ENCODE measurements around the gene GLTPD2.

GLTPD2 gene

DNA sequence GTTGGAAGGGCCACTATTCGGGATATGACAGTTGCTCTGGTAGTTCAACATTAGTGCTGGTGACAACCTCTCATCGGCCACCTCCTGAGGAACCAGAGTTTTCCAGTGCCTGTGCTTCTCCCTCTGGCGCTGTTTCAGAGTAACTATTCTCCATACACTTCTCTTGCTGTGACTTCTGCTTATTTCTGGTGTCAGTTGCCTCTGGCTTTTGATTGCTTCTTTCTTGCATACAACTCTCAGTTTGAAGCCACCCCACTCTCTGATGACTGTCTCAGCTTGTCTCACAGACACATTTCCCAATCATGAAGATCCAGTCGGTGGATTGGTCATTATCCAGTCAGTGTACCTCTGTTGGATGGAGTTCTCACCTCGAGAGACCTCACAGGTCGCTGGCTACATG is 20.5 kb upstream of the GLTPD2 start:
- no peak for FAIRE-seq
- TF ChIP-seq POLR2AphosphoS5 (IDR thresholded peaks at IDR 0.05; ENCODE audit: low read depth, low read length) (no peak), POLR2A (IDR thresholded peaks at IDR 0.05; ENCODE audit: low read depth, low read length) (no peak), TAF1 (IDR thresholded peaks at IDR 0.05; ENCODE audit: low read depth, low read length) (no peak), PAX5 (IDR thresholded peaks at IDR 0.05; ENCODE audit: insufficient read depth, low read length, severe bottlenecking) (no peak), SPI1 (IDR thresholded peaks at IDR 0.05; ENCODE audit: low read depth, low read length) (no peak), POU2F2 (IDR thresholded peaks at IDR 0.05; ENCODE audit: low read depth, low read length) (no peak)

GRCh38 chr17:4769628-4770027 is 19.1 kb upstream of the GLTPD2 start:
- TF ChIP-seq POU2F2 (IDR thresholded peaks at IDR 0.05; ENCODE audit: low read depth, low read length) (no peak), PAX5 (IDR thresholded peaks at IDR 0.05; ENCODE audit: insufficient read depth, low read length, severe bottlenecking) (no peak), SPI1 (IDR thresholded peaks at IDR 0.05; ENCODE audit: low read depth, low read length) (no peak), TAF1 (IDR thresholded peaks at IDR 0.05; ENCODE audit: low read depth, low read length) (no peak), POLR2AphosphoS5 (IDR thresholded peaks at IDR 0.05; ENCODE audit: low read depth, low read length) (no peak), POLR2A (IDR thresholded peaks at IDR 0.05; ENCODE audit: low read depth, low read length) (no peak)
- DNase-seq (ENCODE audit: insufficient read length, low spot score) = no peak
- no peak for FAIRE-seq

More for the DNA sequence above, 20.5 kb upstream of the GLTPD2 start:
- DNase-seq (ENCODE audit: insufficient read length, low spot score) = no peak

DNA sequence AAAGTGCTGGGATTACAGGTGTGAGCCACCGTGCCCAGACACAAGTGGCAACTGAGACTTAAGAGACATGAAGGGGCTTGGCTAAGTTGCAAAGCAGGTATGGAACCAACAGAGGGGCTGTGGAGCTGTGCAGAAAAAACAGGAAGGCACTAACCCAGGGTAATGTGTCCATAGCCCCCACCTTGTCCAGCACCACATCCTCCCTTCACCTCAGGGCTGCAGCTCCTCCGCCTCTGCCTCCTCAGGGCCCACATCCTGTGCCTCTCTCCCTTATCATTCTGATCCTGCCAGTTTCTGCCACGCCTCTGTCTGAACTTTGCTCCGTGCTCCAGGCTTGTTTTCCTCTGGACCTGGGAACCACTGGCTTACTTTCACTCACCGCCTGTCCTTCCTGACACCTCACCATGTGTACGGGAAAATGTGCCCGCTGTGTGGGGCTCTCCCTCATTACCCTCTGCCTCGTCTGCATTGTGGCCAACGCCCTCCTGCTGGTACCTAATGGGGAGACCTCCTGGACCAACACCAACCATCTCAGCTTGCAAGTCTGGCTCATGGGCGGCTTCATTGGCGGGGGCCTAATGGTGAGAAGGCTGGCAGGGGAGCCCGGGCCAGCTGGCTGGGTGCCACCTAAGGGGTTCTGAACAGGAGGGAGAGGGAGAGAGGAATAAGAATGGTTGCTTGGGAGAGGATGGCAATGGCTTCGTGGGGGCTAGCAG is 17.1 kb upstream of the GLTPD2 start, which contains the start of gene TM4SF5:
TM4SF5 (plus strand) TSS at position 368 of the 716 bp plus-strand sequence; CDS start at position 405, 37 bp downstream.
- FAIRE-seq (no peak), DNase-seq (ENCODE audit: insufficient read length, low spot score) (no peak)
- TF ChIP-seq POLR2A (IDR thresholded peaks at IDR 0.05; ENCODE audit: low read depth, low read length) = no peak
- TF ChIP-seq PAX5 (IDR thresholded peaks at IDR 0.05; ENCODE audit: insufficient read depth, low read length, severe bottlenecking) = no peak
- no peak for TF ChIP-seq POU2F2 (IDR thresholded peaks at IDR 0.05; ENCODE audit: low read depth, low read length)
- no peak for TF ChIP-seq POLR2AphosphoS5 (IDR thresholded peaks at IDR 0.05; ENCODE audit: low read depth, low read length)
- no peak for TF ChIP-seq SPI1 (IDR thresholded peaks at IDR 0.05; ENCODE audit: low read depth, low read length)
- no peak for TF ChIP-seq TAF1 (IDR thresholded peaks at IDR 0.05; ENCODE audit: low read depth, low read length)

- FAIRE-seq (no peak), DNase-seq (ENCODE audit: insufficient read length, low spot score) (no peak)
- no peak for TF ChIP-seq PAX5 (IDR thresholded peaks at IDR 0.05; ENCODE audit: insufficient read depth, low read length, severe bottlenecking)
- TF ChIP-seq POU2F2 (IDR thresholded peaks at IDR 0.05; ENCODE audit: low read depth, low read length) = no peak
- no peak for TF ChIP-seq POLR2AphosphoS5 (IDR thresholded peaks at IDR 0.05; ENCODE audit: low read depth, low read length)
- no peak for TF ChIP-seq POLR2A (IDR thresholded peaks at IDR 0.05; ENCODE audit: low read depth, low read length)
- TF ChIP-seq TAF1 (IDR thresholded peaks at IDR 0.05; ENCODE audit: low read depth, low read length) = no peak
- no peak for TF ChIP-seq SPI1 (IDR thresholded peaks at IDR 0.05; ENCODE audit: low read depth, low read length)
Measured at GRCh38 chr17:4772235-4772613, 16.5 kb upstream of the GLTPD2 start.

DNA sequence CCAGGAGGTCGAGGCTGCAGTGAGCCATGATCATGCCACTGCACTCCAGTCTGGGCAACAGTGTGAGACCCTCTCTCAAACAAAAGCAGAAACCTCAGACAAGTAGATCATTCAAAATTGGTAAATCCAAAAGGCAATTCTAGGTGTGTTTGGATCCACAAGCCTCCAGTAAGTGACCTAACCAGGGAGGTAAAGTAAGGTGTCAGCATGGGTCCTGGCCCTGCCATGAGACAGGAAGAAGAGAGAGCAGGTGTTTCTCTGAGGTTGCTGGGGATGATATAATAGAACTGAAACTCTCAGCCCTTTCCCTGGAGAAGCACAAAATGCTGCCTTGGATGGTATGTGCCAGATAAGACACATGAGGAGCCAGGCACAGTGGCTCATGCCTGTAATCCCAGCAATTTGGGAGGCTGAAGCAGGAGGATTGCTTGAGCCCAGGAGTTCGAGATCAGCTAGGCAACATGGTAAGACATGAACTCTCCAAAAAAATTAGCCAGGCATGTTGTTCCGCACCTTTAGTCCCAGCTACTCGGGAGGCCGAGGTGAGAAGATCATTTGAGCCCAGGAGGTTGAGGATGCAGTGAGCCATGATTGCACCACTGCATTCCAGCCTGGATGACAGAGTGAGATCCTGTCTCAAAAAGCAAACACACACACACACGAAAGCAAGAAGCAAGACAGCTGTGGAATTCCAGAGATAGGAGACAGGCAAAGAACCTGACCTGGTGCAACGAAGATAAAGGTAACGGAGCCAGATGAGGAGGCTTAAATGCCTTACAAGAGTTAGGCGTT is 10.6 kb upstream of the GLTPD2 start:
- no peak for TF ChIP-seq TAF1 (IDR thresholded peaks at IDR 0.05; ENCODE audit: low read depth, low read length)
- TF ChIP-seq SPI1 (IDR thresholded peaks at IDR 0.05; ENCODE audit: low read depth, low read length) = no peak
- TF ChIP-seq PAX5 (IDR thresholded peaks at IDR 0.05; ENCODE audit: insufficient read depth, low read length, severe bottlenecking) = no peak
- no peak for TF ChIP-seq POU2F2 (IDR thresholded peaks at IDR 0.05; ENCODE audit: low read depth, low read length)
- TF ChIP-seq POLR2A (IDR thresholded peaks at IDR 0.05; ENCODE audit: low read depth, low read length) = no peak
- TF ChIP-seq POLR2AphosphoS5 (IDR thresholded peaks at IDR 0.05; ENCODE audit: low read depth, low read length) = no peak
- no peak for FAIRE-seq
- no peak for DNase-seq (ENCODE audit: insufficient read length, low spot score)

GRCh38 chr17:4780325-4780955 is 8.3 kb upstream of the GLTPD2 start:
- FAIRE-seq = no peak
- TF ChIP-seq TAF1 (IDR thresholded peaks at IDR 0.05; ENCODE audit: low read depth, low read length) (no peak), SPI1 (IDR thresholded peaks at IDR 0.05; ENCODE audit: low read depth, low read length) (no peak), POLR2A (IDR thresholded peaks at IDR 0.05; ENCODE audit: low read depth, low read length) (no peak), POLR2AphosphoS5 (IDR thresholded peaks at IDR 0.05; ENCODE audit: low read depth, low read length) (no peak), PAX5 (IDR thresholded peaks at IDR 0.05; ENCODE audit: insufficient read depth, low read length, severe bottlenecking) (no peak), POU2F2 (IDR thresholded peaks at IDR 0.05; ENCODE audit: low read depth, low read length) (no peak)
- no peak for DNase-seq (ENCODE audit: insufficient read length, low spot score)

DNA sequence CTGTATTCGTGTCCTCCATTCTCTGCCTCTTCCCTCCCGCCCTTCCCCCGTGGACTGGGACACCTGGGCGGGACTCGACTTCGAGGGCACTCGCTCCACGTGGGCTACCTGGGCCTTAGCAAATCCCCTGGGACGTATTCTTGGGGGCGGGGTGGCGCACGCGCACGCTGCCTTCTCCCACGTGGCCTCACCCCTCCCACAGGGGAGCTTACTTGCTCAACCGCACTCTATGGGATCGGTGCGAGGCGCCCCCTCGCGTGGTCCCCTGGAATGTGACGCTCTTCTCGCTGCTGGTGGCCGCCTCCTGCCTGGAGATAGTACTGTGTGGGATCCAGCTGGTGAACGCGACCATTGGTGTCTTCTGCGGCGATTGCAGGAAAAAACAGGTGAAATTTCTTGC is 6.1 kb upstream of the GLTPD2 start:
- no peak for FAIRE-seq
- TF ChIP-seq SPI1 (IDR thresholded peaks at IDR 0.05; ENCODE audit: low read depth, low read length) (no peak), POLR2A (IDR thresholded peaks at IDR 0.05; ENCODE audit: low read depth, low read length) (no peak), POLR2AphosphoS5 (IDR thresholded peaks at IDR 0.05; ENCODE audit: low read depth, low read length) (no peak), PAX5 (IDR thresholded peaks at IDR 0.05; ENCODE audit: insufficient read depth, low read length, severe bottlenecking) (no peak), POU2F2 (IDR thresholded peaks at IDR 0.05; ENCODE audit: low read depth, low read length) (no peak), TAF1 (IDR thresholded peaks at IDR 0.05; ENCODE audit: low read depth, low read length) (no peak)
- DNase-seq (ENCODE audit: insufficient read length, low spot score) = no peak

DNA sequence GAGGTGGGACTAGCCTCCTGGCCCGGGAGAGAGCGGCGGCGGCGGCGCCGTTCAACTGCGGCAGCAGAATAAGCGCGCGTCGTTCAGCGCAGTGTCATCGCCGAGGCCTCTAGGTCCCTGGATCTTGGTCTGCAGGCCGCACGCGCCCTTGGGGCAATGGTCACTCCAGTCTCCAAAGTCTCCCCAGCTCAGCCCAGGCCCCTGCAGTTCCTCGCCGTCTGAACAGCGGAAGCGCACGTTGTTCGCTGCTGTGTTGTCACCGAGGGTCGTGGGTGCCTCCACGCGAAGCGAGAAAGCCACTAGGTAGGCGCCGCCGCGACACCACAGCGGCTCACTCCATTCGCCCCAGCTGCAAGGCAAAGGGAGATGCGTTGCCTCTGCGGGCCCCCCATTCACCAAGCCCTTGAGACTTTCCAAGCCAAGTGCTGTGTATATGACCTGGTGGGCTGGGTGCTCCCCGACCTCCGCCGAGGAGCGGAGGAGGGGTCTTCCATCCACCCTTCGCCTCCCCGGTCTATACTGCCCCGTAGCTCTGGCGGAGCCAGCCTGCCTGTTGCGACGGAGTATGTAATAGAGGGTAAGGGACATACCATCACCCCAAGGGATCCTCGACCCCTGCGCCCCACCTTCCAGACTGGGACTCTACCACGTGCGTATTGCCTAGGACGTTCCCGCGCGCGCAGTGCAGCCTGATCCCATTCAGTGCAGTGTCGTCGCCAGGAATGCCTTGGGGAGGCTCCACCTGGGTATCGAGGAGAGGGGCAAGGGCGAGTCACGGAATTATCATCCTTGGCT is 3.3 kb upstream of the GLTPD2 start:
- DNase-seq (ENCODE audit: insufficient read length, low spot score) = no peak
- peak; percentile 54 for FAIRE-seq
- TF ChIP-seq PAX5 (IDR thresholded peaks at IDR 0.05; ENCODE audit: insufficient read depth, low read length, severe bottlenecking) (no peak), TAF1 (IDR thresholded peaks at IDR 0.05; ENCODE audit: low read depth, low read length) (no peak), POU2F2 (IDR thresholded peaks at IDR 0.05; ENCODE audit: low read depth, low read length) (no peak), POLR2A (IDR thresholded peaks at IDR 0.05; ENCODE audit: low read depth, low read length) (no peak), POLR2AphosphoS5 (IDR thresholded peaks at IDR 0.05; ENCODE audit: low read depth, low read length) (no peak), SPI1 (IDR thresholded peaks at IDR 0.05; ENCODE audit: low read depth, low read length) (no peak)
